T-cell (primary cell): ENCODE results near the gene MRC2. TPM values are rescaled to one million over a fixed set of nuclear protein-coding genes. Genes with fewer than 3 reads are reported as not detected.

Experiments
- ATAC-seq, 4 experiments: fragments of 200-7000 bp in 3 of 4; fragments of 150-1000 bp in 1 of 4; cut with Tn5 transposase; replicated peaks in 1 of 4; 1 replicate in 3 of 4; 2 replicates in 1 of 4; pipeline ENCODE4 v1.10.0; 2021; ENCODE audit warnings: moderate library complexity in 3 of 4, mild to moderate bottlenecking in 2 of 4, moderate number of reproducible peaks in 1 of 4
- CTCF ChIA-PET, 2 donors: fragments of 300-600 bp; sonication (Branson Sonifier 250); formaldehyde crosslinking; loops; one replicate each; lab custom pipeline; 2022; ENCODE audit warnings: antibody characterized with exemption in 2 of 2; lab: Charles Lee
- POLR2A ChIA-PET, 2 donors: fragments of 300-600 bp; sonication (Branson Sonifier 250); formaldehyde crosslinking; loops; one replicate each; lab custom pipeline; 2022; ENCODE audit warnings: antibody characterized with exemption in 2 of 2; lab: Charles Lee
- DNase-seq, 35 experiments: peaks; one replicate each; pipeline versions ENCODE4 v3.0.0 to v3.0.0-alpha.2; 2013 to 2023
- H3K27ac ChIP-seq: one replicate; pipeline ENCODE4 v1.5.1; 2013; ENCODE audit warnings: low read length
- H3K27me3 ChIP-seq, 2 experiments: replicated peaks in 1 of 2; 1 replicate in 1 of 2; 2 replicates in 1 of 2; pipeline versions ENCODE4 v1.6.1 to v1.7.0; 2013; ENCODE audit warnings: low read length in 1 of 2, mixed read lengths in 1 of 2; ENCODE audit not compliant: control insufficient read depth in 2 of 2, insufficient read depth in 2 of 2; ENCODE audit errors: extremely low read depth in 1 of 2
- H3K36me3 ChIP-seq, 2 donors: 1 replicate in 1 of 2; 2 replicates in 1 of 2; pipeline versions ENCODE4 v1.6.1 to v1.7.0; 2013; ENCODE audit warnings: low read length in 1 of 2; ENCODE audit not compliant: control insufficient read depth in 2 of 2, insufficient read depth in 1 of 2; ENCODE audit errors: extremely low read depth in 1 of 2
- H3K4me1 ChIP-seq, 2 experiments: 1 replicate in 1 of 2; 2 replicates in 1 of 2; pipeline versions ENCODE4 v1.6.1 to v1.7.0; 2013; ENCODE audit warnings: low read length in 2 of 2, mixed read lengths in 1 of 2; ENCODE audit not compliant: insufficient read depth in 2 of 2, control insufficient read depth in 1 of 2; ENCODE audit errors: extremely low read depth in 1 of 2
- H3K4me3 ChIP-seq, 2 donors: 1 replicate in 1 of 2; 2 replicates in 1 of 2; pipeline versions ENCODE4 v1.5.1 to v1.7.0; 2013; ENCODE audit warnings: mild to moderate bottlenecking in 2 of 2, low read length in 1 of 2, moderate library complexity in 1 of 2; ENCODE audit not compliant: control insufficient read depth in 1 of 2; ENCODE audit errors: extremely low read depth in 1 of 2
- H3K9me3 ChIP-seq: 2 replicates; pipeline ENCODE4 v1.7.0; 2013
- H3K27ac Mint-ChIP-seq, 2 donors: one replicate each; pipeline ENCODE4 v1.8.0; 2020 to 2021; ENCODE audit warnings: mild to moderate bottlenecking in 2 of 2, mixed read lengths in 2 of 2
- H3K27me3 Mint-ChIP-seq, 2 donors: one replicate each; pipeline ENCODE4 v1.8.0; 2021 to 2022; ENCODE audit warnings: mixed read lengths in 2 of 2
- H3K36me3 Mint-ChIP-seq: one replicate; pipeline ENCODE4 v1.8.0; 2021; ENCODE audit warnings: mixed read lengths
- H3K4me1 Mint-ChIP-seq, 3 donors: one replicate each; pipeline ENCODE4 v1.8.0; 2020 to 2022; ENCODE audit warnings: mixed read lengths in 3 of 3, mild to moderate bottlenecking in 1 of 3
- H3K4me3 Mint-ChIP-seq, 3 donors: one replicate each; pipeline ENCODE4 v1.8.0; 2020 to 2022; ENCODE audit warnings: mild to moderate bottlenecking in 3 of 3, mixed read lengths in 3 of 3, moderate library complexity in 3 of 3
- H3K9me3 Mint-ChIP-seq, 3 donors: one replicate each; pipeline ENCODE4 v1.8.0; 2020 to 2022; ENCODE audit warnings: mixed read lengths in 3 of 3
- WGBS: methylation state at CpG from one replicate; pipeline ENCODE4 v1.1.5; 2013; ENCODE audit warnings: missing lambda C conversion rate; ENCODE audit not compliant: insufficient coverage; 5-methylcytosine and 5-hydroxymethylcytosine counted together
- total RNA-seq, 35 experiments: library from RNA in 6 of 35; stranded (reverse) in 6 of 35; fragments of 120-200 nt in 1 of 35; gene quantifications; one replicate each; pipeline versions ENCODE4 v1.2.1 to v1.2.4 and lab custom pipeline; 2013 to 2026

MRC2 gene
- total RNA-seq, 5 donors from 2014 or later (not counting 1 experiment from before 2014, with no cell fraction given) = 4.0 to 7.6 (median 5.2) TPM

GRCh38 chr17:62629556-62630364 lies 2.3 kb downstream of the MRC2 start:
- H3K36me3 Mint-ChIP-seq = no peaks in the 10 kb centered on the region
- CTCF ChIA-PET = no interaction called here
- Histone ChIP-seq H3K36me3 (no peaks in the 10 kb centered on the region), H3K4me1 (peaks cover 0 to 27% of the 10 kb centered on the region in 2 experiments), H3K9me3 (no peaks in the 10 kb centered on the region), H3K4me3 (no peak overlapping the region), H3K27me3 (peaks cover 0 to 67% of the 10 kb centered on the region in 2 experiments), H3K27ac (no peak overlapping the region)
- H3K27me3 Mint-ChIP-seq = peaks cover 6 to 34% of the 10 kb centered on the region in 2 donors
- ATAC-seq (no peak), DNase-seq (no peak)
- H3K9me3 Mint-ChIP-seq = no peaks in the 10 kb centered on the region
- POLR2A ChIA-PET = interaction anchor here in 1 of 2 donors (0.5 kb wide), 1 partner anchor 34 kb away, joined by 3 read pairs; no protein-coding TSS in a partner anchor
- H3K4me1 Mint-ChIP-seq = peaks cover 6 to 18% (median 16%) of the 10 kb centered on the region in 3 donors
- 83% methylated on average over 7 of the region's 19 CpGs for WGBS
- no peak overlapping the region for H3K27ac Mint-ChIP-seq
- peak overlapping the region in 1 of 3 donors; percentile 13 for H3K4me3 Mint-ChIP-seq

GRCh38 chr17:62630365-62631085 lies 3.1 kb downstream of the MRC2 start:
- Mint-ChIP-seq H3K27ac (no peak overlapping the region), H3K4me1 (peaks cover 6 to 18% (median 18%) of the 10 kb centered on the region in 3 donors), H3K36me3 (no peaks in the 10 kb centered on the region), H3K4me3 (no peak overlapping the region), H3K9me3 (no peaks in the 10 kb centered on the region), H3K27me3 (peaks cover 6 to 34% of the 10 kb centered on the region in 2 donors)
- no peaks in the 10 kb centered on the region for H3K36me3 ChIP-seq
- ChIA-PET POLR2A (interaction anchor here in 1 of 2 donors (0.5 kb wide), 1 partner anchor 35 kb away, joined by 3 read pairs; no protein-coding TSS in a partner anchor), CTCF (no interaction called here)
- DNase-seq (no peak), ATAC-seq (no peak)
- 82% methylated on average over 10 of the region's 12 CpGs for WGBS
- no peaks in the 10 kb centered on the region for H3K9me3 ChIP-seq
- H3K4me1 ChIP-seq = peaks cover 0 to 24% of the 10 kb centered on the region in 2 experiments
- H3K27ac ChIP-seq = no peak overlapping the region
- peaks cover 0 to 64% of the 10 kb centered on the region in 2 experiments for H3K27me3 ChIP-seq
- H3K4me3 ChIP-seq = no peak overlapping the region

- H3K4me3 Mint-ChIP-seq = no peak overlapping the region
- Histone ChIP-seq H3K36me3 (no peaks in the 10 kb centered on the region), H3K4me1 (peaks cover 0 to 23% of the 10 kb centered on the region in 2 experiments), H3K27ac (no peak overlapping the region), H3K9me3 (no peaks in the 10 kb centered on the region), H3K4me3 (no peak overlapping the region), H3K27me3 (peaks cover 0 to 58% of the 10 kb centered on the region in 2 experiments)
- H3K27ac Mint-ChIP-seq = no peak overlapping the region
- WGBS = 88% methylated on average over 14 of the region's 23 CpGs
- ATAC-seq (no peak), DNase-seq (no peak)
- H3K9me3 Mint-ChIP-seq = no peaks in the 10 kb centered on the region
- peaks cover 6 to 18% (median 17%) of the 10 kb centered on the region in 3 donors for H3K4me1 Mint-ChIP-seq
- no peaks in the 10 kb centered on the region for H3K36me3 Mint-ChIP-seq
- H3K27me3 Mint-ChIP-seq = peaks cover 6 to 30% of the 10 kb centered on the region in 2 donors
- ChIA-PET CTCF (no interaction called here), POLR2A (no interaction called here)
These were observed 3.8 kb downstream of the MRC2 start for GRCh38 chr17:62631086-62631935.

- no peak for ATAC-seq
- Mint-ChIP-seq H3K9me3 (no peaks in the 10 kb centered on the region), H3K4me1 (peaks cover 6 to 12% (median 11%) of the 10 kb centered on the region in 3 donors), H3K36me3 (no peaks in the 10 kb centered on the region), H3K27me3 (peaks cover 6 to 25% of the 10 kb centered on the region in 2 donors), H3K27ac (peak overlapping the region in 1 of 2 donors; percentile 43), H3K4me3 (no peak overlapping the region)
- Histone ChIP-seq H3K9me3 (no peaks in the 10 kb centered on the region), H3K4me1 (peaks cover 0 to 18% of the 10 kb centered on the region in 2 experiments), H3K4me3 (no peak overlapping the region), H3K27ac (no peak overlapping the region), H3K27me3 (peaks cover 0 to 49% of the 10 kb centered on the region in 2 experiments), H3K36me3 (no peaks in the 10 kb centered on the region)
- ChIA-PET CTCF (no interaction called here), POLR2A (no interaction called here)
- DNase-seq = no peak
- WGBS = 59% methylated on average over 17 of the region's 27 CpGs
These were observed 4.8 kb downstream of the MRC2 start for GRCh38 chr17:62631936-62632924.

GRCh38 chr17:62637809-62638208 lies 10.3 kb downstream of the MRC2 start:
- DNase-seq = no peak

More at GRCh38 chr17:62637809-62638208, 10.3 kb downstream of the MRC2 start:
- no peaks in the 10 kb centered on the region for H3K9me3 Mint-ChIP-seq
- WGBS = 62% methylated on average over 5 of the region's 9 CpGs
- no peaks in the 10 kb centered on the region for H3K27me3 Mint-ChIP-seq
- no peak overlapping the region for H3K4me3 Mint-ChIP-seq
- no peak overlapping the region for H3K4me3 ChIP-seq
- ChIA-PET POLR2A (interaction anchor here in 1 of 2 donors (0.7 kb wide), 1 partner anchor 1440 kb away, joined by 6 read pairs; no protein-coding TSS in a partner anchor), CTCF (interaction anchor here in 1 of 2 donors (0.6 kb wide), 1 partner anchor 9 kb away, joined by 3 read pairs; no protein-coding TSS in a partner anchor)
- H3K27ac Mint-ChIP-seq = no peak overlapping the region
- no peak for ATAC-seq
- no peaks in the 10 kb centered on the region for H3K36me3 ChIP-seq
- no peak overlapping the region for H3K27ac ChIP-seq
- H3K36me3 Mint-ChIP-seq = no peaks in the 10 kb centered on the region
- peaks cover 0 to 3% of the 10 kb centered on the region in 2 experiments for H3K27me3 ChIP-seq
- no peaks in the 10 kb centered on the region for H3K4me1 ChIP-seq
- H3K9me3 ChIP-seq = no peaks in the 10 kb centered on the region
- peaks cover 0 to 3% (median under 1%) of the 10 kb centered on the region in 3 donors for H3K4me1 Mint-ChIP-seq
